NCI-H2227 treated with DMSO at 0.1 percent for 48 hours (cell line): ENCODE results near the gene SLC6A20.

Experiments
- DNase-seq: peaks from one replicate; lab custom pipeline; 2025; lab: John Stamatoyannopoulos, UW

The SLC6A20 gene

GRCh38 chr3:45802146-45802545, 5.8 kb upstream of the SLC6A20 start:
- no peak for DNase-seq

- DNase-seq = no peak
Measured at GRCh38 chr3:45800611-45801010, 4.3 kb upstream of the SLC6A20 start.

GRCh38 chr3:45799586-45799985, 3.2 kb upstream of the SLC6A20 start:
- no peak for DNase-seq

- DNase-seq = no peak
Measured at GRCh38 chr3:45798034-45798433, 1.7 kb upstream of the SLC6A20 start.

GRCh38 chr3:45796902-45797637, 734 bp upstream of the SLC6A20 start:
- no peak for DNase-seq

- no peak for DNase-seq
Measured at GRCh38 chr3:45795509-45795881, 841 bp downstream of the SLC6A20 start.

- no peak for DNase-seq
Measured at GRCh38 chr3:45794660-45795059, 1.7 kb downstream of the SLC6A20 start.

GRCh38 chr3:45794177-45794560, 2.2 kb downstream of the SLC6A20 start:
- DNase-seq = no peak

- DNase-seq = no peak
Measured at GRCh38 chr3:45793482-45794176, 2.7 kb downstream of the SLC6A20 start.

- DNase-seq = no peak
Measured at GRCh38 chr3:45792516-45793172, 3.7 kb downstream of the SLC6A20 start.

GRCh38 chr3:45792036-45792435, 4.3 kb downstream of the SLC6A20 start:
- no peak for DNase-seq

GRCh38 chr3:45790596-45790995, 5.7 kb downstream of the SLC6A20 start:
- peak; percentile 82 for DNase-seq

- DNase-seq = no peak
Measured at GRCh38 chr3:45789235-45789812, 7.0 kb downstream of the SLC6A20 start.

GRCh38 chr3:45787551-45787950, 8.8 kb downstream of the SLC6A20 start:
- DNase-seq = no peak

GRCh38 chr3:45786801-45787495, 9.4 kb downstream of the SLC6A20 start:
- no peak for DNase-seq

- DNase-seq = no peak
Measured at GRCh38 chr3:45785605-45786150, 10.7 kb downstream of the SLC6A20 start.

- no peak for DNase-seq
Measured at GRCh38 chr3:45783667-45784066, 12.7 kb downstream of the SLC6A20 start.

- DNase-seq = no peak
Measured at GRCh38 chr3:45782381-45782780, 14.0 kb downstream of the SLC6A20 start.

GRCh38 chr3:45781841-45782240, 14.5 kb downstream of the SLC6A20 start:
- no peak for DNase-seq

GRCh38 chr3:45781271-45781670, 15.1 kb downstream of the SLC6A20 start:
- no peak for DNase-seq

GRCh38 chr3:45779746-45780735, 16.3 kb downstream of the SLC6A20 start:
- no peak for DNase-seq
